HepG2 (cell line): ENCODE data around the gene TNFSF10. TPM values are rescaled to one million over a fixed set of nuclear protein-coding genes. Genes with fewer than 3 reads are reported as not detected.

Experiments
- ATAC-seq: fragments of 200-7000 bp; cut with Tn5 transposase; 3 replicates; pipeline ENCODE4 v1.9.1; 2020; ENCODE audit warnings: mild to moderate bottlenecking, moderate library complexity
- BruUV-seq: library from RNA; stranded (reverse); fragments of 400-500 nt; replicated peaks from 2 replicates; lab custom pipeline; 2021; lab: Mats Ljungman, UMichigan
- CTCF ChIA-PET: fragments of 300-600 bp; formaldehyde crosslinking; extraction: SDS; loops from one replicate; lab custom pipeline; 2021; ENCODE audit warnings: low total read pairs, inconsistent platforms, low intra/inter-chr PET ratio; lab: Yijun Ruan, JAX
- POLR2A ChIA-PET: fragments of 350-600 bp; sonication (Branson Sonifier 250); formaldehyde crosslinking; loops from one replicate; lab custom pipeline; 2020; ENCODE audit warnings: antibody characterized with exemption, inconsistent platforms; lab: Yijun Ruan, JAX
- DNase-seq: peaks from one replicate; pipeline ENCODE4 v3.0.0-alpha.2; 2015; ENCODE audit warnings: low spot score
- FAIRE-seq: peaks from 3 replicates; lab custom pipeline; 2011; peaks lifted over from hg19 to GRCh38; lab: Jason Lieb, UNC
- H2AFZ ChIP-seq: one replicate; pipeline ENCODE4 v1.6.1; 2011; ENCODE audit warnings: low read length, inconsistent platforms
- H3K27ac ChIP-seq: fragments of 300-600 bp; 3 replicates; pipeline ENCODE4 v1.8.0; 2011; ENCODE audit warnings: mixed run types, mild to moderate bottlenecking, mixed read lengths, low read length, inconsistent platforms; ENCODE audit not compliant: insufficient read depth; ENCODE audit errors: extremely low read length
- H3K27me3 ChIP-seq, 2 experiments: fragments of 200-600 bp in 1 of 2; 2 replicates in 1 of 2; 3 replicates in 1 of 2; pipeline versions ENCODE4 v1.6.0 to v1.8.0; 2011; ENCODE audit warnings: low read length in 2 of 2, mild to moderate bottlenecking in 2 of 2, moderate library complexity in 2 of 2, inconsistent platforms in 1 of 2; ENCODE audit not compliant: insufficient read depth in 2 of 2, control insufficient read depth in 1 of 2
- H3K36me3 ChIP-seq, 2 experiments: fragments of 200-600 bp in 1 of 2; replicated peaks in 1 of 2; 2 replicates in 1 of 2; 3 replicates in 1 of 2; pipeline versions ENCODE4 v1.5.1 to v1.8.0; 2011; ENCODE audit warnings: low read length in 2 of 2, inconsistent platforms in 1 of 2; ENCODE audit not compliant: insufficient read depth in 2 of 2, control insufficient read depth in 1 of 2
- H3K4me1 ChIP-seq: 2 replicates; pipeline ENCODE4 v1.5.1; 2012; ENCODE audit warnings: low read length, inconsistent platforms; ENCODE audit not compliant: insufficient read depth
- H3K4me2 ChIP-seq: 2 replicates; pipeline ENCODE4 v1.6.0; 2011; ENCODE audit warnings: low read depth, low read length, inconsistent platforms
- H3K4me3 ChIP-seq, 3 experiments: fragments of 200-600 bp in 1 of 3; sonication (generic), shearing (Covaris generic) in 1 of 3; replicated peaks in 1 of 3; 2 replicates each; pipeline ENCODE4 v1.5.1; 2011 to 2016; ENCODE audit warnings: low read length in 3 of 3, inconsistent platforms in 2 of 3, low read depth in 2 of 3, mild to moderate bottlenecking in 2 of 3, control low read depth in 1 of 3, mixed read lengths in 1 of 3; ENCODE audit not compliant: insufficient read depth in 1 of 3
- H3K79me2 ChIP-seq: one replicate; pipeline ENCODE4 v1.6.1; 2011; ENCODE audit warnings: low read length, inconsistent platforms; ENCODE audit not compliant: insufficient read depth
- H3K9ac ChIP-seq: 2 replicates; pipeline ENCODE4 v1.6.0; 2011; ENCODE audit warnings: mild to moderate bottlenecking, low read depth, low read length, inconsistent platforms; ENCODE audit not compliant: insufficient read depth
- H3K9me3 ChIP-seq: 2 replicates; pipeline ENCODE4 v1.5.1; 2012; ENCODE audit warnings: mild to moderate bottlenecking, low read length
- H4K20me1 ChIP-seq: 2 replicates; pipeline ENCODE4 v1.6.0; 2011; ENCODE audit warnings: inconsistent platforms, mild to moderate bottlenecking, low read length, moderate library complexity; ENCODE audit not compliant: insufficient read depth
- RBM22 ChIP-seq: fragments of 200-400 bp; formaldehyde crosslinking; optimal IDR thresholded peaks from 2 replicates; pipeline ENCODE3; 2017; ENCODE audit warnings: mild to moderate bottlenecking, low read length, moderate library complexity
- ZNF280D ChIP-seq: sonication (generic); formaldehyde crosslinking; IDR thresholded peaks from 2 replicates; pipeline ENCODE4 v1.5.1; 2020; ENCODE audit warnings: mild to moderate bottlenecking, missing genetic modification reagents
- ZNF670 ChIP-seq: sonication (generic); formaldehyde crosslinking; IDR thresholded peaks from 2 replicates; pipeline ENCODE4 v1.8.0; 2022; ENCODE audit warnings: mild to moderate bottlenecking, missing genetic modification reagents, borderline replicate concordance
- ZNF816 ChIP-seq: sonication (generic); formaldehyde crosslinking; IDR thresholded peaks from 2 replicates; pipeline ENCODE4 v1.8.0; 2022; ENCODE audit warnings: missing genetic modification reagents, mild to moderate bottlenecking, borderline replicate concordance
- in situ Hi-C: cut with HindIII; loops from 2 replicates; pipeline ENCODE4 v1.10.0; 2017; ENCODE audit warnings: low pct_unique_long_range_greater_than_20kb; ENCODE audit not compliant: extremely low pct_ligation_motif_present
- intact Hi-C: fragments of 100-400 bp; cut with micrococcal nuclease; formaldehyde crosslinking; loops from one replicate; pipeline ENCODE4 v1.10.0; 2022; ENCODE audit not compliant: unreplicated experiment
- polyA plus RNA-seq, 8 experiments: library from polyadenylated mRNA; depleted of rRNA in 3 of 8; stranded (reverse) in 7 of 8; unstranded in 1 of 8; fragments of >200 nt; fragmentation: Illumina TruSeq in 4 of 8; extraction: Trizol in 4 of 8; gene quantifications; 2 replicates each; pipeline versions ENCODE4 v1.2.1 to v1.2.3, GENCODE V29; 2011 to 2016; ENCODE audit warnings: low read depth in 4 of 8, missing spikeins in 1 of 8, mixed read lengths in 1 of 8; ENCODE audit not compliant: insufficient read depth in 1 of 8
- total RNA-seq, 5 experiments: library from RNA; depleted of rRNA; stranded (reverse); fragments of >200 nt; fragmentation: Illumina TruSeq; extraction: Trizol; gene quantifications; 2 replicates each; pipeline ENCODE4 v1.2.3, GENCODE V29; 2016; ENCODE audit warnings: low read depth in 1 of 5

TNFSF10 gene
- total and polyA plus RNA-seq, 2 of the 13 experiments (the other 11 are each of a cell fraction or from before 2014, with no cell fraction given), result 8.4 to 9.9 TPM

GRCh38 chr3:172553526-172554252, 30.5 kb upstream of the TNFSF10 start (continued):
- peak; percentile 84; the same call in 1 of the 2 replicates for TF ChIP-seq ZNF280D
- TF ChIP-seq, all 625 proteins: peak for 235

GRCh38 chr3:172552607-172553006, 29.4 kb upstream of the TNFSF10 start:
- Histone ChIP-seq H3K27me3 (no peaks in the 10 kb centered on the region), H3K79me2 (no peaks in the 10 kb centered on the region), H3K9me3 (no peaks in the 10 kb centered on the region), H3K4me3 (no peak overlapping the region), H3K36me3 (no peaks in the 10 kb centered on the region), H3K4me1 (peaks cover 76% of the 10 kb centered on the region), H3K4me2 (no peak overlapping the region), H2AFZ (no peak overlapping the region), H4K20me1 (no peaks in the 10 kb centered on the region), H3K27ac (peak overlapping the region; percentile 92), H3K9ac (no peak overlapping the region)
- no TSS peak for BruUV-seq
- intact Hi-C loops, result loop anchor here (2.0 kb wide), 1 partner anchor 44 kb away; no protein-coding TSS in a partner anchor
- FAIRE-seq (no peak), ATAC-seq (no peak), DNase-seq (no peak)
- in situ Hi-C loops, result no loop called here
- POLR2A ChIA-PET, result interaction anchor here (1.1 to 1.5 kb wide), 3 partner anchors 30 to 65 kb away, joined by 3 to 8 read pairs (median 5); partner anchors contain the start of gene TNFSF10
- CTCF ChIA-PET, result no interaction called here
- TF ChIP-seq ZNF670 (CRISPR knock-in tag) (0 out of 2 replicates have a peak, but pooled peaks have one; percentile 3), ZNF816 (CRISPR knock-in tag) (0 out of 2 replicates have a peak, but pooled peaks have one; percentile 3), RBM22 (no peak)
